HG03469 (cell line): ENCODE measurements around the gene CSAD.
"Not testable (repeated sequence)": the region's sequence is repeated elsewhere in the genome, so short reads cannot be mapped to it uniquely, and the experiment has no call there.

ENCODE experiments used
- ATAC-seq: cut with Tn5 transposase; IDR thresholded peaks from one replicate; pipeline ENCODE4 v1.9.1; 2021; ENCODE audit warnings: mild to moderate bottlenecking, moderate library complexity, moderate number of reproducible peaks; ENCODE audit not compliant: unreplicated experiment

Gene CSAD

DNA sequence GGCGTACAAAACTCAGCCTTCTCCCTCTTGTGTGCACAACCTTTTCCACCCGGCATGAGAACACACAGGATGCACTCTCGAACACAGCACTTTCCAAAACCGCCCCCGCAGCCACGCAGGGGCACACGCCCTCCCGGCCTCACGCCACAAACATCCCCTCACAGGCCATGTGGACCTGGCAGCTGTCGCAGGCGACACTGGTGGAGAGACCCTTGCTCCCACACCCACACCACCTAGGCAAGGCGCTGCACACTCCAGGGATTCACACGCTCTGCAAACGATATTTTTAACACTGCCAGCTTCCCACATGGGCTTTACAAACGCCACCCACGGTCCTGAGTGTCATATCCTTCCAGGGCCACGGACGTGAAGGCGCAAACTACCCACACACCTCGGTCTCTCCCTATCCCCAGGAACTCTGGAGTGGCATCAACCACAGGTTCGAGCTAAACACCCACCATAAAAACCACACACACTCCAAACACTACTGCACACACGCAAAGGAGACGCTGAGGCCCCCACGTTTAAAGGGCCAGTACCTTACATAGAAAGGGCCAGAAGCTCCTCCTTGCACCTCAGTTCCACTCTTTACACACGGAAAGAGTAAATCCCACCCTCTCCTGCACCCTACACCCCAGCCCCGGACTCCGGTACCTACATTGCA lies 38.7 kb upstream of the CSAD start:
- ATAC-seq: no peak

DNA sequence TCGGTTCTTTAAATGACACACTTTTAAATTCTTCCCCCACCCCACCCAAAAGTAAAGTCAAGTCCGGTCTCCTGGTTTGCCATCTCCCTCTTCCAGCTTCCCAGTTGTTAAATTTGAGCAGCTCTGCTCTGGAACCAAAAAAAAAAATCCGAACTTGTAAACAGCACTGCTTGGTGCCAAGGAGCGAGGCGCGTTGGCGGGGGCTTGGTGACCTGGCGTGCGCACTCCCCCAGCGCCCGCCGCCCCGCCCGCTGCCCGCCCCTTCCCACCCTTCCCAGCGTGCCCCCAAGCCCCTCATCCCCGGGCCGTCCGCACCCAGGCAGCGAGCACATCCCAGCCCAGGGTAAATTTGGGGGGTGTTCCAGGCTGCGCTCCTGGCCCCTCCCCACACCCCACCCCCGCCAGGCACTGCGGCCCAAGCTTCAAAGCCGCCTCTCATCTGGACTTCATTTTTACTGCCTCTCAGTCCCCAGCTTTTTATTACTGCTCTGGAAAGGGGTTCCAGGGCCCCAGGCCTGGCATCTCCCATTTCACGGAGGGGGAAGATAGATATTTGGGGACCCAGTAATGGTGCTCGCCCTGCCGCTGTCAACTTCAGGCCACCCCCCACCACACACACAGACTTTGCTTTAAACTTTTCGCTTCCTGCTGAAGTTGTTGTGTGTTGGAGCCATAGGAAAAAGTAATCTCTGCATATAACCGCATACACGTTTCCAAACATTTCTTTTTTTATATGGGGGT lies 38.0 kb upstream of the CSAD start:
- ATAC-seq: no peak

GRCh38 chr12:53217931-53218307 lies 37.2 kb upstream of the CSAD start:
- ATAC-seq: no peak

- ATAC-seq: no peak
Observed at GRCh38 chr12:53217051-53217930, 36.6 kb upstream of the CSAD start.

GRCh38 chr12:53215497-53215896 lies 34.8 kb upstream of the CSAD start:
- ATAC-seq: no peak

DNA sequence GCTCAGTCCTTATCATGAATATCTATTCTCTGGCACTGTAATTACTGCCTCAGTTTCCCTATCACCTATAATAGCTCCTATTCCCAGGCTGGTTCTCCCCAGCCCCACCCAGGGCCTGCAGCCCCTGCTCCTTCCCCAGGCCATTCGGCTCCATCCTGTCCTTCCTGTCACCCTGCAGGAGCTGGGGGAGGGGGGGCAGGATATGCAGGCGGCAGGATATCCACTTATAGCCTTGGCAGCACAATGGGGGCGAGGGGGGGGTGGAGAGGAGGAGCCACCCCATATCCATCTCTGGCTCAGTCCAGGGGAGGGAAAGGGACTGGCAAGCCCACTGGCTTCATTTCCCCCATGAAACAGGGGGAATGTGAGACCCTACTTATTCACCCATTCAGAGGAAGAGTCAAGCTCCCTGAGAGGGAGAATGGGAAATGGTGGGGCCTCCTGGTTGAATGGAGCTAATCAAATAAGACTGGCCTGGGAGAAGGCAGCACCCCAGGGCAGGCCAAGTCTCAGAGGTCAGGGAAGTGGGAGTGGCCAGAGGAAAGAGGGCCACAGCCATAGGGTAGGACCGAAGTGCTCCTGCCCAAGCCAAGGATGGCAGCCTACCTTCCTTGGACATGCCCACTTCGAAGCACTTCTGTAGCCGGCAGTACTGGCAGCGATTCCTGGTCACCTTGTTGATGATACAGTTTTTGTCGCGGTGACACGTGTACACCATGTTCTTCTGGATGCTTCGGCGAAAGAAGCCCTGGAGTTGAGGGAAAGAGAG lies 34.1 kb upstream of the CSAD start:
- ATAC-seq: no peak

- no peak for ATAC-seq
Observed at GRCh38 chr12:53214221-53214620, 33.5 kb upstream of the CSAD start.

GRCh38 chr12:53213348-53213747 lies 32.6 kb upstream of the CSAD start:
- ATAC-seq: no peak

GRCh38 chr12:53212931-53213330 lies 32.2 kb upstream of the CSAD start:
- ATAC-seq: no peak

DNA sequence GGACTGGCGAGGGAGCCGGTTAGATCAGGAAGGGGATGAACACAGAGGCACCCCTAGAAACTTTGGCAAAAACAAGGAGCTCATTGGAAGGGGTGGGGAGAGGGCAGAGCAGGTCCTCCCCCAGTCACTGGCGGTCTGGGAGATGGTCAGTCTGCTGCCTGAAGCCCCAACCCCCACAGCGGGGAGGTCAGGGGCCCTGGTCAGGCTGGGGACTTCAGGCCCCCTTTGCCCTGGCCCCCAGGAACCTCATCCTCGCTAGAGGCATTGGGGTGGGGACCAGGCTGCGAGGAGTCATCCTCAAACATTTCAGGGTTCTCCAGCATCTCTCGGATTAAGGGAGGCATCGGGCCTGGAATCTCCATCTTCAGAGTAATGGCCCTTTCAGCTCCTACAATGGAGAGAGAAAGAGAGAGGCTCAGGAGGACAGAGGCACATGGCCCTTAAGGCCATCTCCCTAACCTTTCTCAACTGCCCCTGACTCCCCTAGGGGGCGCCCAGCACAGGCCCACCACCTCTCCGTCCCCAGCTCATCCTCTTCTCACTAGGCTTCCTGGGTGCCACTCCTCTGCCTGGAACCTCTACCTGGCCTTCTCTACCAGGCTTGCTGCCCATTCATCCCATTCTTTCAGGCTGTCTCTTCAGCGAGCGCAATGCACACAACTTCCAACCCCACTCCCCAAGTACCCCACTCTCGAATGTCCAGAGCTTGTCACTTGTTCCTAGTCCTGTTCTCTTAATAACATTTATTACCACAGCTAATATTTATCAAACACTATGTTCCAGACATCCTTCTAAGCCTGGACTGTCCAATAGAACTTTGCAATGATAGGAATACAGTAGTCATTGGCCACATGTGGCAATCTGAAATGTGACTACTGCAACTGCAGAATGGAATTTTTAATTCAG lies 31.0 kb upstream of the CSAD start:
- no peak for ATAC-seq

DNA sequence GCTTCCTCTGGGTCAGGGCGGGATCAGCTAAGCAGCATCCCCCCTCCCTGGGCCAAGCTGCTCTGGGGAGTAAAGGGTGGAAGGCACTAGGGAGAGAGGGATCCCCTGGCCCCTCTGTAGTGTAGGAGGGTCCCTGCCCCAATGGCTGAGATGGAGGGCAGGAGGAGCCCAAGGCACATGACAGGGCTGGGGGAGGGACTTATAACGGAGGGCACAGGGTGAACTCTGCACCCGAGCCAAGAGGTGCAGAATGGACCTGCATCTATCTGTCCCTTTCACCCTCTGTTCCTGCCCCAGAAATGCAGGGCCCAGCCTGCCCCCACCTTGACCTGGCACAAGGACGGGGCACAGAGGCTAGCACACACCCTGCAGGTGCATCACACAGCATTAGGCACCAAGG lies 30.1 kb upstream of the CSAD start:
- ATAC-seq: no peak

- no peak for ATAC-seq
Observed at GRCh38 chr12:53208877-53209463, 28.2 kb upstream of the CSAD start.

DNA sequence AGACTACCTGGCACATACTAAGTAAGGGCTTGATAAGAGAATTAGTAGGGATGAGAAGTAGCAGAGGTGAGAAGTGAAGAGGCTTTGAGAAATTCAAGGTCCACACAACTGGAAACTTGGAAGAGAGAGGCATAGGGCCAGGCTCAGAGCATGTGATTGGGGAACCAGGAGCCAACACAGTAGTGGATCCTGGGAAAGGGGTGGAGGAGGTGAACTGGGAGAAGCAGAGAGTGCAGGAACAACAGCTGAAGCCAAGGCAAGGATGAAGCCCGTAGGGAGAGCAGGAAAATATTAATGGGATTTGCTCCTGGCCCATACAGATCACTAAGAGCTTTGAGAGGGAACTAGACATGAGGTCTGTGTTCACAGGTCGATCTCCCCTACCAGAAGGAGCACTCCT lies 27.7 kb upstream of the CSAD start:
- no peak for ATAC-seq

GRCh38 chr12:53207042-53207441 lies 26.3 kb upstream of the CSAD start, which contains the start of gene ITGB7:
ITGB7 (minus strand) TSS chr12:53207251; CDS start chr12:53200443, 6,808 bp downstream.
- no peak for ATAC-seq

DNA sequence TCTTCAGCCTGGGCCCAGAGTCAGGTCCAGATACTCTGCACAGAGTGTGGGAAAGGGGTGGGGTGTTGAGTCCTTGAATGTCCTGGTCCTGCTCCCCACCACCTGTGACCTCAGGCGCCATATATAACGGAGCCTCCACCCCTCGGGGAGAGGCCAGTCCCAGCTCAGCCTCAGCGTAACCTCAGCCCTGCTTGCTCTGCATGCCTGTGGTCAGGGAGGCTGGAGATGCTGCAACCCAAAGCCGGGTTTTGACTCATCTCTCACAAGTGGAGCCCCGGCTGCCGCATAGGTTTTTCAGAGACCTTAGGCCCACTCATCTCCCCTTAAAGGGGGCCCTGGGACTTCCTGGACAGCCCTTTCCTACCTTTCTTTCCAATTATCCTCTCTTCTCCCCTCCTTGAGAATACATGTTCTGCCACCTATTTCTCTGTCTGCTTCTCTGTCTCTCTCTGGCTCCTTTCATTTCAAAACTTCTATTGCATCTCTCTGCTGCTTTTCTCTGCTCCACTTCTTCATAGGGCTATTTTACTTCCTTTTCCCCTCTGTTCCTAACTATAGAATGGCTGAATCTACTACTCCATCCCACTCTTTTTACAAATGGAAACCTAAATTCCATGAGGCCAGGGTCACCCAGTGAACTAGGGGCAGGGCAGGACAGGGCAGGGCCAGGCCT lies 25.2 kb upstream of the CSAD start:
- peak; percentile 43 for ATAC-seq

DNA sequence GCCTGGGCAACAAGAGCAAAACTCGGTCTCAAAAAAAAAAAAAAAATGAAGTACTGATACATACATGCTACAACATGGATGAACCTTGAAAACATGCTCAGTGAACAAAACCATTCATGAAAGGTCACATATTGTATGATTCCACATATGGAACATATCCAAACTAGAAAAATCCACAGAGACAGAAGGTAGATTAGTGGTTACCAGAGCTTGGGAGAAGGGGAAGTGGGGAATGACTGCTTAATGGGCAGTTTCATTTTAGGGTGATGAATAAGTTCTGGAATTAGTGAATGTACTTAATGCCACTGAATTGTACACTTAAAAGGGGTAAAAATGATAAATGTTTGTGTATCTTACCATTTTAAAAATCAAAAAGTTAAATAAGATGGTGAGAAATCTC lies 23.6 kb upstream of the CSAD start:
- no peak for ATAC-seq

DNA sequence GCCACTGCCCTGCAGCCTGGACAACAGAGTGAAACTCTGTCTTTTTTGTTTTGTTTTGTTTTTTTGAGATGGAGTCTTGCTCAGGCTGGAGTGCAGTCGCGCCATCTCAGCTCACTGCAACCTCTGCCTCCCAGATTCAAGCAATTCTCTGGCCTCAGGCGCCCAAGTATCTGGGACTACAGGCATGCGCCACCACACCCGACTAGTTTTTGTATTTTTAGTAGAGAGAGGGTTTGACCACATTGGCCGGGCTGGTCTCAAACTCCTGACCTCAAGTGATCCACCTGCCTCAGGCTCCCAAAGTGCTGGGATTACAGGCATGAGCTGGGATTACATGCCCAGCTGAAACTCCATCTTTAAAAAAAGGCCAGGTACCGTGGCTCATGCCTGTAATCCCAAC lies 21.6 kb upstream of the CSAD start:
- ATAC-seq: not testable (repeated sequence)

- ATAC-seq: no peak
Observed at GRCh38 chr12:53201639-53202038, 20.9 kb upstream of the CSAD start.

GRCh38 chr12:53201177-53201541 lies 20.4 kb upstream of the CSAD start:
- no peak for ATAC-seq
